Naive thymus-derived CD8-positive, alpha-beta T cell (primary cell): Measurements from ENCODE around the gene NEURL1. TPM values are rescaled to one million over a fixed set of nuclear protein-coding genes. Genes with fewer than 3 reads are reported as not detected.
A peak's percentile ranks its signal among the peaks of the same experiment; 100 is the strongest.

Experiments used
- ATAC-seq, 2 donors: fragments of 150-1000 bp; cut with Tn5 transposase in 1 of 2; sonication (Bioruptor Pico), chemical (Tn5 transposase) in 1 of 2; 1 replicate in 1 of 2; 2 replicates in 1 of 2; pipeline ENCODE4 v1.10.0; 2021; ENCODE audit warnings: mild to moderate bottlenecking in 2 of 2, moderate library complexity in 2 of 2
- POLR2A ChIA-PET: fragments of 350-600 bp; sonication (Branson Sonifier 250); formaldehyde crosslinking; loops from one replicate; lab custom pipeline; 2021; ENCODE audit warnings: antibody characterized with exemption; lab: Charles Lee
- DNase-seq, 10 donors: peaks; one replicate each; pipeline versions ENCODE4 v3.0.0 to v3.0.0-alpha.2; 2020 to 2022
- H3K27ac Mint-ChIP-seq, 10 donors: one replicate each; pipeline ENCODE4 v1.8.0; 2020 to 2022; ENCODE audit warnings: mild to moderate bottlenecking in 10 of 10, mixed read lengths in 10 of 10, moderate library complexity in 4 of 10, inconsistent platforms in 1 of 10
- H3K27me3 Mint-ChIP-seq, 5 donors: one replicate each; pipeline ENCODE4 v1.8.0; 2021 to 2022; ENCODE audit warnings: mixed read lengths in 5 of 5
- H3K36me3 Mint-ChIP-seq, 3 donors: one replicate each; pipeline ENCODE4 v1.8.0; 2020 to 2022; ENCODE audit warnings: mixed read lengths in 3 of 3, mild to moderate bottlenecking in 2 of 3, inconsistent platforms in 1 of 3
- H3K4me1 Mint-ChIP-seq, 4 donors: one replicate each; pipeline ENCODE4 v1.8.0; 2021 to 2022; ENCODE audit warnings: mixed read lengths in 4 of 4
- H3K4me3 Mint-ChIP-seq, 10 donors: one replicate each; pipeline ENCODE4 v1.8.0; 2020 to 2022; ENCODE audit warnings: mild to moderate bottlenecking in 10 of 10, mixed read lengths in 10 of 10, moderate library complexity in 6 of 10, inconsistent platforms in 1 of 10
- H3K9me3 Mint-ChIP-seq, 9 donors: one replicate each; pipeline ENCODE4 v1.8.0; 2020 to 2022; ENCODE audit warnings: mixed read lengths in 9 of 9, mild to moderate bottlenecking in 3 of 9, inconsistent platforms in 1 of 9, moderate library complexity in 1 of 9
- polyA plus RNA-seq, 3 donors: library from polyadenylated mRNA; unstranded; fragments of 300-500 nt; fragmentation: Illumina TruSeq; gene quantifications; one replicate each; pipeline ENCODE4 v1.2.3, GENCODE V29; 2021
- total RNA-seq, 8 experiments: library from RNA in 2 of 8; stranded (reverse) in 2 of 8; gene quantifications; one replicate each; pipeline ENCODE4 v1.2.3 and lab custom pipeline; 2021 to 2026

The NEURL1 gene
- total and polyA plus RNA-seq, 5 experiments from 2014 or later: 0.17 to 1.3 (median 0.73) TPM

- no peak overlapping the region for H3K4me3 Mint-ChIP-seq
- no peaks in the 10 kb centered on the region for H3K36me3 Mint-ChIP-seq
- POLR2A ChIA-PET: interaction anchor here (1.4 kb wide), 1 partner anchor 14 kb away, joined by 7 read pairs; the partner anchor contains the start of gene CALHM2
- peaks cover 0 to 1% (median 0%) of the 10 kb centered on the region in 9 donors for H3K9me3 Mint-ChIP-seq
- DNase-seq: peak in 1 of 10 donors; percentile 21
- no peak for ATAC-seq
- no peaks in the 10 kb centered on the region for H3K27me3 Mint-ChIP-seq
- H3K27ac Mint-ChIP-seq: peak overlapping the region in 2 of 10 donors; percentile 43 to 46
- H3K4me1 Mint-ChIP-seq: peaks cover 11 to 28% (median 17%) of the 10 kb centered on the region in 4 donors
Measured at GRCh38 chr10:103465411-103466179, 27.9 kb upstream of the NEURL1 start.

- Mint-ChIP-seq H3K27me3 (no peaks in the 10 kb centered on the region), H3K4me3 (no peak overlapping the region), H3K36me3 (no peaks in the 10 kb centered on the region), H3K9me3 (peaks cover 0 to 1% (median 0%) of the 10 kb centered on the region in 9 donors), H3K4me1 (peaks cover 16 to 40% (median 27%) of the 10 kb centered on the region in 4 donors), H3K27ac (peak overlapping the region in 4 of 10 donors; percentile 3 to 46 (median 15))
- peak in 1 of 10 donors; percentile 15 for DNase-seq
- ATAC-seq: no peak
- POLR2A ChIA-PET: interaction anchor here (1.4 kb wide), 1 partner anchor 15 kb away, joined by 7 read pairs; the partner anchor contains the start of gene CALHM2
Measured at GRCh38 chr10:103466734-103467133, 26.8 kb upstream of the NEURL1 start.

GRCh38 chr10:103467406-103467805, 26.1 kb upstream of the NEURL1 start:
- peaks cover 20 to 46% (median 34%) of the 10 kb centered on the region in 4 donors for H3K4me1 Mint-ChIP-seq
- ATAC-seq (no peak), DNase-seq (no peak)
- peaks cover 0 to 1% (median 0%) of the 10 kb centered on the region in 9 donors for H3K9me3 Mint-ChIP-seq
- no peaks in the 10 kb centered on the region for H3K36me3 Mint-ChIP-seq
- no peak overlapping the region for H3K4me3 Mint-ChIP-seq
- peak overlapping the region in 5 of 10 donors; percentile 6 to 71 (median 37) for H3K27ac Mint-ChIP-seq
- no peaks in the 10 kb centered on the region for H3K27me3 Mint-ChIP-seq
- POLR2A ChIA-PET: no interaction called here

GRCh38 chr10:103469201-103469600, 24.3 kb upstream of the NEURL1 start:
- peaks cover 20 to 56% (median 37%) of the 10 kb centered on the region in 4 donors for H3K4me1 Mint-ChIP-seq
- no peak overlapping the region for H3K4me3 Mint-ChIP-seq
- H3K36me3 Mint-ChIP-seq: no peaks in the 10 kb centered on the region
- DNase-seq (peak in 1 of 10 donors; percentile 14), ATAC-seq (no peak)
- H3K9me3 Mint-ChIP-seq: peaks cover 0 to 1% (median 0%) of the 10 kb centered on the region in 9 donors
- POLR2A ChIA-PET: no interaction called here
- H3K27ac Mint-ChIP-seq: peak overlapping the region in 7 of 10 donors; percentile 6 to 97 (median 46)
- no peaks in the 10 kb centered on the region for H3K27me3 Mint-ChIP-seq

- H3K4me1 Mint-ChIP-seq: peaks cover 20 to 58% (median 37%) of the 10 kb centered on the region in 4 donors
- POLR2A ChIA-PET: interaction anchor here (0.6 to 2.4 kb wide), 4 partner anchors 9 to 45 kb away, joined by 3 to 18 read pairs (median 4); partner anchors contain the start of gene CALHM2
- H3K4me3 Mint-ChIP-seq: peak overlapping the region; percentile 49 to 87 (median 80)
- H3K27ac Mint-ChIP-seq: peak overlapping the region; percentile 71 to 97 (median 87)
- H3K36me3 Mint-ChIP-seq: no peaks in the 10 kb centered on the region
- no peaks in the 10 kb centered on the region for H3K9me3 Mint-ChIP-seq
- DNase-seq (peak in 9 of 10 donors; percentile 40 to 87 (median 54)), ATAC-seq (peak; percentile 88 to 91)
- H3K27me3 Mint-ChIP-seq: no peaks in the 10 kb centered on the region
Measured at GRCh38 chr10:103470761-103471653, 22.5 kb upstream of the NEURL1 start.

- ATAC-seq (no peak), DNase-seq (peak in 1 of 10 donors; percentile 56)
- no peaks in the 10 kb centered on the region for H3K36me3 Mint-ChIP-seq
- H3K27me3 Mint-ChIP-seq: no peaks in the 10 kb centered on the region
- H3K4me3 Mint-ChIP-seq: peak overlapping the region in 8 of 10 donors; percentile 55 to 87 (median 80)
- POLR2A ChIA-PET: interaction anchor here (0.6 to 2.4 kb wide), 4 partner anchors 8 to 46 kb away, joined by 3 to 18 read pairs (median 4); partner anchors contain the start of gene CALHM2
- peaks cover 19 to 56% (median 37%) of the 10 kb centered on the region in 4 donors for H3K4me1 Mint-ChIP-seq
- H3K27ac Mint-ChIP-seq: peak overlapping the region; percentile 63 to 97 (median 87)
- no peaks in the 10 kb centered on the region for H3K9me3 Mint-ChIP-seq
Measured at GRCh38 chr10:103472005-103472404, 21.5 kb upstream of the NEURL1 start.

- H3K27me3 Mint-ChIP-seq: no peaks in the 10 kb centered on the region
- H3K4me1 Mint-ChIP-seq: peaks cover 19 to 46% (median 34%) of the 10 kb centered on the region in 4 donors
- ATAC-seq (no peak), DNase-seq (no peak)
- POLR2A ChIA-PET: interaction anchor here (0.8 kb wide), 1 partner anchor 24 kb away, joined by 3 read pairs; no protein-coding TSS in a partner anchor
- H3K9me3 Mint-ChIP-seq: no peaks in the 10 kb centered on the region
- H3K36me3 Mint-ChIP-seq: no peaks in the 10 kb centered on the region
- H3K27ac Mint-ChIP-seq: peak overlapping the region in 4 of 10 donors; percentile 31 to 91 (median 48)
- H3K4me3 Mint-ChIP-seq: no peak overlapping the region
Measured at GRCh38 chr10:103473261-103473671, 20.2 kb upstream of the NEURL1 start.

- DNase-seq (no peak), ATAC-seq (no peak)
- H3K27me3 Mint-ChIP-seq: no peaks in the 10 kb centered on the region
- H3K36me3 Mint-ChIP-seq: no peaks in the 10 kb centered on the region
- POLR2A ChIA-PET: interaction anchor here (0.6 kb wide), 1 partner anchor 25 kb away, joined by 3 read pairs; no protein-coding TSS in a partner anchor
- no peaks in the 10 kb centered on the region for H3K9me3 Mint-ChIP-seq
- H3K4me3 Mint-ChIP-seq: peak overlapping the region in 1 of 10 donors; percentile 5
- peak overlapping the region in 4 of 10 donors; percentile 23 to 91 (median 44) for H3K27ac Mint-ChIP-seq
- peaks cover 19 to 45% (median 33%) of the 10 kb centered on the region in 4 donors for H3K4me1 Mint-ChIP-seq
Measured at GRCh38 chr10:103474077-103474476, 19.4 kb upstream of the NEURL1 start.

- no peaks in the 10 kb centered on the region for H3K27me3 Mint-ChIP-seq
- no peaks in the 10 kb centered on the region for H3K9me3 Mint-ChIP-seq
- peak overlapping the region in 3 of 10 donors; percentile 25 to 56 (median 43) for H3K27ac Mint-ChIP-seq
- ATAC-seq (no peak), DNase-seq (no peak)
- H3K4me3 Mint-ChIP-seq: no peak overlapping the region
- no peaks in the 10 kb centered on the region for H3K36me3 Mint-ChIP-seq
- H3K4me1 Mint-ChIP-seq: peaks cover 14 to 31% (median 22%) of the 10 kb centered on the region in 4 donors
- POLR2A ChIA-PET: interaction anchor here (1.1 kb wide), 1 partner anchor 24 kb away, joined by 6 read pairs; the partner anchor contains the start of gene CALHM2
Measured at GRCh38 chr10:103475437-103475836, 18.1 kb upstream of the NEURL1 start.

- Mint-ChIP-seq H3K36me3 (no peaks in the 10 kb centered on the region), H3K4me1 (peaks cover 8 to 23% (median 14%) of the 10 kb centered on the region in 4 donors), H3K27ac (peak overlapping the region in 1 of 10 donors; percentile 59), H3K27me3 (no peaks in the 10 kb centered on the region), H3K9me3 (no peaks in the 10 kb centered on the region), H3K4me3 (no peak overlapping the region)
- ATAC-seq (peak in 1 of 2 donors; percentile 33), DNase-seq (peak in 1 of 10 donors; percentile 48)
- POLR2A ChIA-PET: no interaction called here
Measured at GRCh38 chr10:103476046-103476768, 17.3 kb upstream of the NEURL1 start.

GRCh38 chr10:103478671-103479070, 14.8 kb upstream of the NEURL1 start:
- POLR2A ChIA-PET: no interaction called here
- H3K9me3 Mint-ChIP-seq: no peaks in the 10 kb centered on the region
- H3K4me1 Mint-ChIP-seq: peaks cover 4 to 8% (median 6%) of the 10 kb centered on the region in 4 donors
- no peak overlapping the region for H3K4me3 Mint-ChIP-seq
- no peak overlapping the region for H3K27ac Mint-ChIP-seq
- DNase-seq (peak in 1 of 10 donors; percentile 21), ATAC-seq (no peak)
- H3K36me3 Mint-ChIP-seq: no peaks in the 10 kb centered on the region
- no peaks in the 10 kb centered on the region for H3K27me3 Mint-ChIP-seq
